Lower leg skin (tissue), 3 donors: ENCODE measurements around the gene TYW1.
"Not testable (repeated sequence)": the region's sequence is repeated elsewhere in the genome, so short reads cannot be mapped to it uniquely, and the experiment has no call there.

Experiments
- CTCF ChIP-seq, 3 donors: fragments of 450-650 bp; IDR thresholded peaks; one replicate each; pipeline ENCODE4 v1.5.1; 2016; ENCODE audit warnings: antibody characterized with exemption in 3 of 3, mild to moderate bottlenecking in 3 of 3, moderate library complexity in 2 of 3
- POLR2A ChIP-seq, 2 donors: fragments of 450-650 bp; IDR thresholded peaks; one replicate each; pipeline ENCODE4 v1.6.1; 2016 to 2017; ENCODE audit warnings: antibody characterized with exemption in 2 of 2, mild to moderate bottlenecking in 1 of 2, moderate library complexity in 1 of 2

DNA sequence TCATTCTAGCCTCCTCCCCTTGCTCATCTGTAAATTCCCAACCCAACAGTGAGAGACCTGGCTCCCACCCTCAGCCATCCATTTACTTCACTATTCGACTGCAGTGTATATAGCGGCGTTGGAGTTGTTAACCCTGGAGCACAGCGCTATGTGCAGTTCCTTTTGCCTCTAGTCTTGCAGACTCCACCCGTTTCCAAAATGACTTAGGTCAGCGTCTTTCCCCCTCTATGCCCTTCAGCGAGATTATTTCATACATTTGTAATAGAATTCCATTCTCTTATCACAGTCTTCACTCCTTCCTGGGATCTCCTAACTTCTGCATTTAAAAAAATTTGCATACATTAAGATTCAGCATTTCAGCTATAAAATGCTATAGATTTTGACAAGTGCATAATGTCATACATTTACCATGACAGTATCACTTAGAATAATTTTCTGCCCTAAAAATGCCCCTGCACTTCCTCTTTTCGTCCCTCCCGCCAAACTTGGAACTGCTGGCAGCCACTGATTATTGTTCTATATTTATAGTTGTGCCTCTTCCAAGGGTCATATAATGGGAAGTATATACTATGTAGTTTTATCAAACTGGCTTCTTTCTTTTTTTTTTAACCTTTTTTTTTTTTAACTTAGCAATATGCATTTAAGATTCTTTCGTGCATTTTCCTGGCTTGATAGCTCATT, 215.2 kb downstream of the TYW1 start:
- TF ChIP-seq CTCF, POLR2A (IDR thresholded peaks at IDR 0.05): not testable (repeated sequence)
